SU-DHL-6 (cell line): ENCODE results near the gene MBLAC1.

ENCODE experiments used
- H2AFZ ChIP-seq: fragments of 200-600 bp; sonication (generic); 2 replicates; pipeline ENCODE4 v1.6.1; 2014; ENCODE audit warnings: low read depth, mild to moderate bottlenecking, moderate library complexity, mixed read lengths, antibody characterized with exemption, low read length; ENCODE audit not compliant: severe bottlenecking
- H3F3A ChIP-seq: fragments of 200-600 bp; shearing (Covaris generic); 2 replicates; pipeline ENCODE4 v1.6.0; 2016; ENCODE audit warnings: antibody characterized with exemption, mild to moderate bottlenecking; ENCODE audit not compliant: insufficient read depth
- H3K27ac ChIP-seq: fragments of 200-600 bp; sonication (generic); 2 replicates; pipeline ENCODE4 v1.5.1; 2016; ENCODE audit warnings: low read depth, mild to moderate bottlenecking, low read length, moderate library complexity, mixed read lengths
- H3K27me3 ChIP-seq: fragments of 200-600 bp; sonication (generic), shearing (Covaris generic); 2 replicates; pipeline ENCODE4 v1.6.0; 2014; ENCODE audit warnings: mild to moderate bottlenecking, low read length
- H3K36me3 ChIP-seq: fragments of 200-600 bp; sonication (generic); 2 replicates; pipeline ENCODE4 v1.6.1; 2014; ENCODE audit warnings: mild to moderate bottlenecking, low read length, mixed read lengths
- H3K4me2 ChIP-seq: fragments of 300-600, 200-600 bp; shearing (Covaris generic), sonication (generic); 2 replicates; pipeline ENCODE4 v1.6.0; 2014; ENCODE audit warnings: low read length, low read depth, mild to moderate bottlenecking; ENCODE audit not compliant: poor library complexity, severe bottlenecking
- H3K4me3 ChIP-seq: fragments of 200-600 bp; sonication (generic); 2 replicates; pipeline ENCODE4 v1.5.1; 2014; ENCODE audit warnings: antibody characterized with exemption, low read length, mild to moderate bottlenecking, mixed read lengths; ENCODE audit not compliant: insufficient read depth, poor library complexity, severe bottlenecking
- H3K79me2 ChIP-seq: fragments of 200-600 bp; sonication (generic); 2 replicates; pipeline ENCODE4 v1.6.1; 2014; ENCODE audit warnings: mild to moderate bottlenecking, low read length, moderate library complexity; ENCODE audit not compliant: insufficient read depth
- H3K9ac ChIP-seq: fragments of 200-600 bp; sonication (generic); 2 replicates; pipeline ENCODE4 v1.7.0; 2014; ENCODE audit warnings: mild to moderate bottlenecking, low read length
- H3K9me2 ChIP-seq: fragments of 200-600 bp; sonication (generic); replicated peaks from 2 replicates; pipeline ENCODE4 v1.6.1; 2014; ENCODE audit warnings: low read length; ENCODE audit not compliant: insufficient read depth
- H3K9me3 ChIP-seq: fragments of 200-600 bp; sonication (generic); 2 replicates; pipeline ENCODE4 v1.6.1; 2014; ENCODE audit warnings: low read length, mixed read lengths; ENCODE audit not compliant: insufficient read depth
- H4K20me1 ChIP-seq: fragments of 200-600 bp; sonication (generic); 2 replicates; pipeline ENCODE4 v1.6.1; 2014; ENCODE audit warnings: low read depth, mild to moderate bottlenecking, antibody characterized with exemption, low read length, moderate library complexity, mixed read lengths
- CTCF ChIP-seq: fragments of 200-600 bp; sonication (generic); IDR thresholded peaks from one replicate; pipeline ENCODE4 v1.5.1; 2017; ENCODE audit warnings: antibody characterized with exemption, mild to moderate bottlenecking, low read length, moderate library complexity; ENCODE audit not compliant: insufficient read depth, poor library complexity, severe bottlenecking
- EZH2phosphoT487 ChIP-seq: fragments of 200-600 bp; sonication (generic), shearing (Covaris generic); conservative IDR thresholded peaks from 2 replicates; pipeline ENCODE4 v1.6.1; 2018; ENCODE audit warnings: mild to moderate bottlenecking, antibody characterized with exemption, low read length, moderate library complexity, mixed read lengths

MBLAC1 gene

GRCh38 chr7:100148559-100149328 is 22.0 kb downstream of the MBLAC1 start, which contains the start of gene LAMTOR4:
LAMTOR4 (plus strand) TSS chr7:100148918; CDS start chr7:100148973, 55 bp downstream.
- Histone ChIP-seq H3K9me2 (no peaks in the 10 kb centered on the region), H3K27ac (peak within 1 kb of the TSS; percentile 78), H3K4me3 (peak within 1 kb of the TSS; percentile 84), H2AFZ (peak within 1 kb of the TSS; percentile 72), H3F3A (peaks cover 30% of the 10 kb centered on the region), H3K4me2 (peak within 1 kb of the TSS; percentile 86), H3K79me2 (peaks cover 21% of the 10 kb centered on the region), H4K20me1 (no peaks in the 10 kb centered on the region), H3K36me3 (no peaks in the 10 kb centered on the region), H3K27me3 (no peaks in the 10 kb centered on the region), H3K9me3 (no peaks in the 10 kb centered on the region), H3K9ac (peak within 1 kb of the TSS; percentile 95)
- TF ChIP-seq EZH2phosphoT487, result no peak
- TF ChIP-seq CTCF, result peak; percentile 10

- H3K9ac ChIP-seq, result no peak overlapping the region
- TF ChIP-seq CTCF, result no peak
- no peak for TF ChIP-seq EZH2phosphoT487
- peak overlapping the region; percentile 32 for H3K27ac ChIP-seq
- H3K9me2 ChIP-seq, result no peaks in the 10 kb centered on the region
- H3K36me3 ChIP-seq, result no peaks in the 10 kb centered on the region
- H3K9me3 ChIP-seq, result no peaks in the 10 kb centered on the region
- no peak overlapping the region for H2AFZ ChIP-seq
- H3K4me3 ChIP-seq, result no peak overlapping the region
- no peaks in the 10 kb centered on the region for H4K20me1 ChIP-seq
- peaks cover 50% of the 10 kb centered on the region for H3F3A ChIP-seq
- peaks cover 23% of the 10 kb centered on the region for H3K79me2 ChIP-seq
- H3K27me3 ChIP-seq, result no peaks in the 10 kb centered on the region
- H3K4me2 ChIP-seq, result peak overlapping the region; percentile 25
These were observed 25.6 kb downstream of the MBLAC1 start for GRCh38 chr7:100152404-100152803.

GRCh38 chr7:100152937-100153666 is 26.3 kb downstream of the MBLAC1 start:
- no peak overlapping the region for H3K4me2 ChIP-seq

More at GRCh38 chr7:100152937-100153666, 26.3 kb downstream of the MBLAC1 start:
- no peak overlapping the region for H3K9ac ChIP-seq
- peaks cover 53% of the 10 kb centered on the region for H3F3A ChIP-seq
- H3K27me3 ChIP-seq, result no peaks in the 10 kb centered on the region
- no peaks in the 10 kb centered on the region for H3K36me3 ChIP-seq
- TF ChIP-seq EZH2phosphoT487 (no peak), CTCF (no peak)
- no peaks in the 10 kb centered on the region for H3K9me2 ChIP-seq
- no peak overlapping the region for H2AFZ ChIP-seq
- H4K20me1 ChIP-seq, result no peaks in the 10 kb centered on the region
- no peaks in the 10 kb centered on the region for H3K9me3 ChIP-seq
- H3K4me3 ChIP-seq, result no peak overlapping the region
- H3K79me2 ChIP-seq, result peaks cover 30% of the 10 kb centered on the region
- peak overlapping the region; percentile 32 for H3K27ac ChIP-seq
